WERI-Rb-1 (cell line): Measurements from ENCODE around the gene ASCC1.

Experiments
- DNase-seq: peaks from one replicate; pipeline ENCODE4 v3.0.0-alpha.2; 2020
- H3K27ac ChIP-seq: fragments of 250-450 bp; sonication (Bioruptor Pico); 2 replicates; pipeline ENCODE4 v1.5.1; 2020; ENCODE audit warnings: mild to moderate bottlenecking, moderate library complexity
- H3K27me3 ChIP-seq: fragments of 250-450 bp; sonication (Bioruptor Pico); 2 replicates; pipeline ENCODE4 v1.5.1; 2021; ENCODE audit warnings: mild to moderate bottlenecking, low read depth, moderate library complexity; ENCODE audit not compliant: insufficient read depth, severe bottlenecking
- H3K36me3 ChIP-seq: fragments of 250-450 bp; sonication (Bioruptor Pico); 2 replicates; pipeline ENCODE4 v1.5.1; 2020; ENCODE audit warnings: mild to moderate bottlenecking, moderate library complexity
- H3K4me3 ChIP-seq: 2 replicates; pipeline ENCODE4 v1.5.1; 2011; ENCODE audit warnings: low read depth, mild to moderate bottlenecking, control low read depth, low read length
- H3K9me3 ChIP-seq: fragments of 250-450 bp; sonication (Bioruptor Pico); 2 replicates; pipeline ENCODE4 v1.5.1; 2021; ENCODE audit warnings: mild to moderate bottlenecking, moderate library complexity; ENCODE audit not compliant: severe bottlenecking
- CTCF ChIP-seq: IDR thresholded peaks from 2 replicates; pipeline ENCODE4 v1.5.1; 2011; ENCODE audit warnings: low read depth, mild to moderate bottlenecking, control low read depth, inconsistent platforms, low read length

ASCC1 gene

DNA sequence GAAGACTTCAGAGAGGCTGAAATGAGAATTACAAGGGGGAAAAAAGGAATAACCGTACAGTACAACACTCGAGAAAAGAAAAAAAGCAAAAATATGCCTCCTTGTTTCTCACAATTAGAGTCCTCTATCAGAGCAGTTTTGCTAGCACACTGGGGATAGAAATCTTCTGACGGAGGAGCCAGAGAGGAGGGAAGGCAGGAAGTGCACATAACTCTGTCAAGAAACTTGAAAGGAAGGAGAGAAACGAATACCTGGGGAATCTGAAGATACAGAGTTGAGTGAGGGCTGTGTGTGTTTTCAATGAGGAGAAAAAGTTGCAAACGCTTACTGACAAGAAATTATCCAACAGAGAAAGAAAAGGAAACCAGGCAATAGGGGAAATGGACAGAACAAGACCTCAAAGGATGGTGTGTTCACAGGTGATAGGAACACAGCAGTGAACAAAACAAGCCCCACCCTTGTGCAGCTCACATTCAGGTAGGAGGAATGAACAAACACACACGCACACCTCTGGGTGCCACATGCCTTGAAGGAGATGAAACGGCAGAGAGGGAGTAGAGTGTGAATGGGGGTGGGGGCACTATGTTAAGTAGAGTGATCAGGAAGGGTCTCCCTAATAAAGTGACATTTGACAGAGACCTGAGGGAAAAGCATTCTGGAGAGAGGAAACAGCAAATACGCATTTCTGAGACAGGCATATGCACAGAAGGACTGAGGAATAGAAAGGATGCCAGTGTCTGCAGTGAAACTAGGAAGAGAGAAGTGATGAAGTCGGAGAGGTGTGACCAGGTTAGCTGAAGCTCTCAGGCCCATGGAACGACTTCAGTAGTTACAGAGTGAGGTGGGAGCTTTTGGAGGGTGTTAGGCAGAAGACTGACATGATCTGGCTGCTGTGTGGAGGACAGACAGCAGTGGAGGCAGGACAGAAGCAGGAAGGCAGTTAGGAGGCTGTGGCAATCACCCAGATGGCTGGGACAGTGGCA lies 81.0 kb downstream of the ASCC1 start:
- TF ChIP-seq CTCF = no peak

GRCh38 chr10:72133517-72133916 lies 82.6 kb downstream of the ASCC1 start:
- Histone ChIP-seq H3K4me3 (no peak overlapping the region), H3K36me3 (peaks cover 5% of the 10 kb centered on the region), H3K9me3 (no peaks in the 10 kb centered on the region), H3K27me3 (no peaks in the 10 kb centered on the region), H3K27ac (no peak overlapping the region)
- TF ChIP-seq CTCF = no peak
- DNase-seq = no peak

More for the DNA sequence above, 81.0 kb downstream of the ASCC1 start:
- DNase-seq = no peak
- Histone ChIP-seq H3K36me3 (peaks cover 5% of the 10 kb centered on the region), H3K27me3 (no peaks in the 10 kb centered on the region), H3K4me3 (no peak overlapping the region), H3K9me3 (no peaks in the 10 kb centered on the region), H3K27ac (no peak overlapping the region)

GRCh38 chr10:72132854-72133253 lies 83.2 kb downstream of the ASCC1 start:
- no peak overlapping the region for H3K27ac ChIP-seq
- TF ChIP-seq CTCF = no peak
- no peaks in the 10 kb centered on the region for H3K27me3 ChIP-seq
- no peak for DNase-seq
- H3K4me3 ChIP-seq = no peak overlapping the region
- H3K36me3 ChIP-seq = peaks cover 5% of the 10 kb centered on the region
- H3K9me3 ChIP-seq = no peaks in the 10 kb centered on the region

DNA sequence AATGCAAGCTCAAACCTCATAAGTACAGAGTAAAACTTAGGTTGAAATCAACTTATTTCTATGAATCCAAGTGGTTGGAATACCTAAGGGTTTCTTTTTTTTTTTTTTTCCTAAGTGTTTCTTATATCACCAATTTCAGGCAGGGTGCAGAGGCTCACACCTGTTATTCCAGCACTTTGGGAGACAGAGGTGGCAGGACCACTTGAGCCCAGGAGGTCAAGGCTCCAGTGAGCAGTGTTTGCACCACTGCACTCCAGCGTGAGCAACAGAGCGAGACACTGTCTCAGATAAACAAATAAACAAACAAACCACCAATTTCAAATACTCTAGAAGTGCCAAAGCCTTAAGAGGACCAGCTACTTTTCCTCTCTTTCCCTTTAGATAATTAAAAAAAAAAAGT lies 88.5 kb downstream of the ASCC1 start:
- DNase-seq = no peak
- no peak overlapping the region for H3K27ac ChIP-seq
- peaks cover 10% of the 10 kb centered on the region for H3K36me3 ChIP-seq
- no peaks in the 10 kb centered on the region for H3K27me3 ChIP-seq
- no peaks in the 10 kb centered on the region for H3K9me3 ChIP-seq
- H3K4me3 ChIP-seq = no peak overlapping the region
- TF ChIP-seq CTCF = no peak

DNA sequence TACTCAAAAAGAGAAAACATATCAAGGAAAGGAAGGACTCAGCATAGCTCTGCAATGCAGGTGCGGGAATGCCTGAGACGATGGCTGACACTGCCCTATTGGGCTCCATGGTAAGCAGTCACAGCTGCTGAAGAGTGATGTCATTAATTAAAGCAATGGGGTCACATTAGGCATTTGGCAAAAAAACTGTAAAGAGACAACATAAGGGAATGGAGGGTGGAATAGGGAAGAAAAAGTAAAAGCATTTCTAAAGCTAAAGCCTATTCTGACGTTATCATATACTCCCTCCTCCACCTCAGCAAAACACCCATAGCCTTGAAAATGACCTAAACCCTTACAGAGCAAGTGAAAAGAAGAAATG lies 89.2 kb downstream of the ASCC1 start:
- no peak overlapping the region for H3K27ac ChIP-seq
- DNase-seq = no peak
- no peak for TF ChIP-seq CTCF

More for the DNA sequence above, 89.2 kb downstream of the ASCC1 start:
- no peak overlapping the region for H3K4me3 ChIP-seq
- H3K36me3 ChIP-seq = peaks cover 5% of the 10 kb centered on the region
- H3K27me3 ChIP-seq = no peaks in the 10 kb centered on the region
- H3K9me3 ChIP-seq = no peaks in the 10 kb centered on the region
